ENCODE results near the gene XPO1.

- TF ChIP-seq, protein P1, sequence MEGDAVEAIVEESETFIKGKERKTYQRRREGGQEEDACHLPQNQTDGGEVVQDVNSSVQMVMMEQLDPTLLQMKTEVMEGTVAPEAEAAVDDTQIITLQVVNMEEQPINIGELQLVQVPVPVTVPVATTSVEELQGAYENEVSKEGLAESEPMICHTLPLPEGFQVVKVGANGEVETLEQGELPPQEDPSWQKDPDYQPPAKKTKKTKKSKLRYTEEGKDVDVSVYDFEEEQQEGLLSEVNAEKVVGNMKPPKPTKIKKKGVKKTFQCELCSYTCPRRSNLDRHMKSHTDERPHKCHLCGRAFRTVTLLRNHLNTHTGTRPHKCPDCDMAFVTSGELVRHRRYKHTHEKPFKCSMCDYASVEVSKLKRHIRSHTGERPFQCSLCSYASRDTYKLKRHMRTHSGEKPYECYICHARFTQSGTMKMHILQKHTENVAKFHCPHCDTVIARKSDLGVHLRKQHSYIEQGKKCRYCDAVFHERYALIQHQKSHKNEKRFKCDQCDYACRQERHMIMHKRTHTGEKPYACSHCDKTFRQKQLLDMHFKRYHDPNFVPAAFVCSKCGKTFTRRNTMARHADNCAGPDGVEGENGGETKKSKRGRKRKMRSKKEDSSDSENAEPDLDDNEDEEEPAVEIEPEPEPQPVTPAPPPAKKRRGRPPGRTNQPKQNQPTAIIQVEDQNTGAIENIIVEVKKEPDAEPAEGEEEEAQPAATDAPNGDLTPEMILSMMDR (IDR thresholded peaks at IDR 0.05; ENCODE audit: low read depth, low read length, poor library complexity, severe bottlenecking) = no peak
- TF ChIP-seq EZH2phosphoT487 (IDR thresholded peaks at IDR 0.05; ENCODE audit: borderline replicate concordance, low read length) = no peak
Observed at GRCh38 chr2:61439241-61440002, 98.7 kb downstream of the XPO1 start.
